Body of pancreas (tissue), 4 donors: ENCODE results near the gene RHOV.
A peak's percentile ranks its signal among the peaks of the same experiment; 100 is the strongest.

Source experiments
- POLR2A ChIP-seq, 3 donors: fragments of 450-650 bp; IDR thresholded peaks; one replicate each; pipeline ENCODE4 v1.6.1; 2016; ENCODE audit warnings: antibody characterized with exemption in 3 of 3, mild to moderate bottlenecking in 2 of 3
- TF ChIP-seq, protein P1 (sequence below), 7 experiments: fragments of 450-650 bp in 4 of 7; fragments of 200-600 bp in 3 of 7; sonication (generic) in 3 of 7; IDR thresholded peaks; one replicate each; pipeline ENCODE4 v1.5.1; 2016 to 2019; ENCODE audit warnings: antibody characterized with exemption in 7 of 7

DNA sequence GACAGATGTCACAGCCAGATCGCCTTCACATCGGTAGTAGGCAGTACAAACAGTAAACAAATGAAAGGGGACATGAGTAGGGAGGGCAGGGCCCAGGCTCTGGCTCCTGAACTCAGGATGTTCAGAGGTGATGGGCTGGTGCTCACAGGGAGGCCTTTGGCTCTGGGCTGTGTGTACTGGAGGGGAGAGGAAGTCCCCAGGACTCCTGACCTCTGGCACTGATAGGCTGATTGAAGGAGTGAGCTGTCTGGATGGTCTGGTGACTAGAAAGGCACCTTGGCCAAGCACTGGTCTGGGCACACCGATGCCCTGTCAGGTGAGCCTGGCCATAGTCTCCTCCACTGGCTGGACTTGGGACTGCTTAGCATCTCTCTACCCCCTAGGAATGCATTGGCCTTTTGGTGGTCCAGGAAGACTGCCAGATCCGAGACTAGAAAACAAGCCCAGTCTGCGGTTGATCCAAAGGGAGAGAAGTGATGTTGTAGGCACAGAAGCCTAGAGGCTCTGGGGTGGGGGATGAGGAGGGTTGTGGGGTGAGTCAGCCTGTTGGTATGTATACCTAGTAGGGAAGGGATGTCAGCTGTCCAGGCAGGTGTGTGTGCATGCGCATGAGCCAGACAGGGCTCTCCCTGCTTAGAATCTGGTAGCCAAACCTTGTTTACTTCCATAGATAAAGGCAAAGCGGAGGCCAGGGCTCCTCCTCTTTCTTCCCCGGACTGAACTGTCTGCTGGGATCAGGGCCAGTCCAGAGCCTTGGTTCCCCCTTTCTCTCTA lies 28.3 kb downstream of the RHOV start:
- TF ChIP-seq, protein P1, sequence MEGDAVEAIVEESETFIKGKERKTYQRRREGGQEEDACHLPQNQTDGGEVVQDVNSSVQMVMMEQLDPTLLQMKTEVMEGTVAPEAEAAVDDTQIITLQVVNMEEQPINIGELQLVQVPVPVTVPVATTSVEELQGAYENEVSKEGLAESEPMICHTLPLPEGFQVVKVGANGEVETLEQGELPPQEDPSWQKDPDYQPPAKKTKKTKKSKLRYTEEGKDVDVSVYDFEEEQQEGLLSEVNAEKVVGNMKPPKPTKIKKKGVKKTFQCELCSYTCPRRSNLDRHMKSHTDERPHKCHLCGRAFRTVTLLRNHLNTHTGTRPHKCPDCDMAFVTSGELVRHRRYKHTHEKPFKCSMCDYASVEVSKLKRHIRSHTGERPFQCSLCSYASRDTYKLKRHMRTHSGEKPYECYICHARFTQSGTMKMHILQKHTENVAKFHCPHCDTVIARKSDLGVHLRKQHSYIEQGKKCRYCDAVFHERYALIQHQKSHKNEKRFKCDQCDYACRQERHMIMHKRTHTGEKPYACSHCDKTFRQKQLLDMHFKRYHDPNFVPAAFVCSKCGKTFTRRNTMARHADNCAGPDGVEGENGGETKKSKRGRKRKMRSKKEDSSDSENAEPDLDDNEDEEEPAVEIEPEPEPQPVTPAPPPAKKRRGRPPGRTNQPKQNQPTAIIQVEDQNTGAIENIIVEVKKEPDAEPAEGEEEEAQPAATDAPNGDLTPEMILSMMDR (IDR thresholded peaks at IDR 0.05), result no peak
- peak; percentile 40 to 85 (median 82) for TF ChIP-seq POLR2A (IDR thresholded peaks at IDR 0.05)
